OCI-LY7 (cell line): ENCODE data around the gene SYNRG. TPM values are rescaled to one million over a fixed set of nuclear protein-coding genes. Genes with fewer than 3 reads are reported as not detected.

Experiments used
- BruUV-seq: library from RNA; stranded (reverse); fragments of 400-500 nt; replicated peaks from 2 replicates; lab custom pipeline; 2021; lab: Mats Ljungman, UMichigan
- CTCF ChIA-PET: fragments of 300-600 bp; sonication (Branson Sonifier 250); formaldehyde crosslinking; loops from one replicate; lab custom pipeline; 2022; ENCODE audit warnings: antibody characterized with exemption; ENCODE audit not compliant: unreplicated experiment; lab: Charles Lee
- POLR2A ChIA-PET: fragments of 300-600 bp; sonication (Branson Sonifier 250); formaldehyde crosslinking; loops from one replicate; lab custom pipeline; 2022; ENCODE audit warnings: antibody characterized with exemption; lab: Charles Lee
- DNase-seq: peaks from one replicate; pipeline ENCODE4 v3.0.0-alpha.2; 2015; ENCODE audit warnings: low spot score
- H2AFZ ChIP-seq: fragments of 200-600 bp; sonication (generic), shearing (Covaris generic); 2 replicates; pipeline ENCODE4 v1.6.1; 2014; ENCODE audit warnings: mild to moderate bottlenecking, antibody characterized with exemption, low read length, moderate library complexity
- H3K27ac ChIP-seq: fragments of 200-600 bp; sonication (generic); 2 replicates; pipeline ENCODE4 v1.5.1; 2014; ENCODE audit warnings: mixed run types, low read depth, mild to moderate bottlenecking, moderate library complexity, low read length, inconsistent platforms; ENCODE audit not compliant: poor library complexity, severe bottlenecking
- H3K36me3 ChIP-seq: fragments of 200-600 bp; sonication (generic); 2 replicates; pipeline ENCODE4 v1.6.1; 2014; ENCODE audit warnings: mild to moderate bottlenecking, antibody characterized with exemption, low read length, moderate library complexity, mixed read lengths; ENCODE audit not compliant: insufficient read depth
- H3K4me1 ChIP-seq: fragments of 200-600 bp; sonication (generic); 2 replicates; pipeline ENCODE4 v1.5.1; 2014; ENCODE audit warnings: mild to moderate bottlenecking, low read length; ENCODE audit not compliant: insufficient read depth, poor library complexity, severe bottlenecking
- H3K4me2 ChIP-seq: fragments of 200-600 bp; sonication (generic); 2 replicates; pipeline ENCODE4 v1.6.1; 2014; ENCODE audit warnings: mild to moderate bottlenecking, low read length
- H3K4me3 ChIP-seq: fragments of 200-600 bp; sonication (generic); 2 replicates; pipeline ENCODE4 v1.5.1; 2014; ENCODE audit warnings: mild to moderate bottlenecking, low read depth, low read length; ENCODE audit not compliant: poor library complexity, severe bottlenecking
- H3K79me2 ChIP-seq: fragments of 200-600 bp; sonication (generic); 2 replicates; pipeline ENCODE4 v1.6.1; 2016; ENCODE audit warnings: low read depth, mild to moderate bottlenecking, low read length, moderate library complexity, mixed read lengths; ENCODE audit not compliant: insufficient read depth
- H3K9me2 ChIP-seq: fragments of 200-600 bp; sonication (generic); 2 replicates; pipeline ENCODE4 v1.6.1; 2016; ENCODE audit warnings: mild to moderate bottlenecking, low read length, mixed read lengths; ENCODE audit not compliant: insufficient read depth
- H3K9me3 ChIP-seq: fragments of 200-600 bp; sonication (generic); 2 replicates; pipeline ENCODE4 v1.6.1; 2014; ENCODE audit warnings: mild to moderate bottlenecking, mixed run types, low read length, mixed read lengths
- H4K20me1 ChIP-seq: fragments of 200-600 bp; sonication (generic); 2 replicates; pipeline ENCODE4 v1.6.1; 2014; ENCODE audit warnings: mild to moderate bottlenecking, antibody characterized with exemption, low read length, moderate library complexity, mixed read lengths; ENCODE audit not compliant: insufficient read depth
- EZH2phosphoT487 ChIP-seq: fragments of 200-600 bp; sonication (generic); IDR thresholded peaks from 2 replicates; pipeline ENCODE4 v1.6.1; 2018; ENCODE audit warnings: low read depth, borderline replicate concordance, mild to moderate bottlenecking, mixed run types, antibody characterized with exemption, low read length, moderate library complexity, mixed read lengths
- intact Hi-C: fragments of 100-400 bp; cut with micrococcal nuclease; formaldehyde crosslinking; loops from one replicate; pipeline ENCODE4 v1.10.0; 2022; ENCODE audit not compliant: unreplicated experiment
- total RNA-seq, 2 experiments: library from RNA; depleted of rRNA in 1 of 2; stranded (reverse); fragments of >200 nt in 1 of 2; shearing (Covaris generic) in 1 of 2; gene quantifications; 2 replicates each; pipeline ENCODE4 v1.2.3, GENCODE V29; 2014 to 2022
- TF ChIP-seq, protein P1 (sequence below): fragments of 200-600 bp; sonication (generic); conservative IDR thresholded peaks from 2 replicates; pipeline ENCODE4 v1.5.1; 2014; ENCODE audit warnings: mild to moderate bottlenecking, antibody characterized with exemption, low read length, moderate library complexity, mixed read lengths

Gene SYNRG
- total RNA-seq, 2 experiments from 2014 or later, result 39.6 to 132 TPM

- Histone ChIP-seq H3K9me3 (no peaks in the 10 kb centered on the region), H3K36me3 (peaks cover 16% of the 10 kb centered on the region), H3K27ac (no peak overlapping the region), H3K4me2 (no peak overlapping the region), H4K20me1 (no peaks in the 10 kb centered on the region), H3K4me1 (peaks cover 17% of the 10 kb centered on the region), H3K4me3 (no peak overlapping the region), H3K9me2 (no peaks in the 10 kb centered on the region), H3K79me2 (no peaks in the 10 kb centered on the region), H2AFZ (no peak overlapping the region)
- no peak for TF ChIP-seq EZH2phosphoT487
- TF ChIP-seq, protein P1, sequence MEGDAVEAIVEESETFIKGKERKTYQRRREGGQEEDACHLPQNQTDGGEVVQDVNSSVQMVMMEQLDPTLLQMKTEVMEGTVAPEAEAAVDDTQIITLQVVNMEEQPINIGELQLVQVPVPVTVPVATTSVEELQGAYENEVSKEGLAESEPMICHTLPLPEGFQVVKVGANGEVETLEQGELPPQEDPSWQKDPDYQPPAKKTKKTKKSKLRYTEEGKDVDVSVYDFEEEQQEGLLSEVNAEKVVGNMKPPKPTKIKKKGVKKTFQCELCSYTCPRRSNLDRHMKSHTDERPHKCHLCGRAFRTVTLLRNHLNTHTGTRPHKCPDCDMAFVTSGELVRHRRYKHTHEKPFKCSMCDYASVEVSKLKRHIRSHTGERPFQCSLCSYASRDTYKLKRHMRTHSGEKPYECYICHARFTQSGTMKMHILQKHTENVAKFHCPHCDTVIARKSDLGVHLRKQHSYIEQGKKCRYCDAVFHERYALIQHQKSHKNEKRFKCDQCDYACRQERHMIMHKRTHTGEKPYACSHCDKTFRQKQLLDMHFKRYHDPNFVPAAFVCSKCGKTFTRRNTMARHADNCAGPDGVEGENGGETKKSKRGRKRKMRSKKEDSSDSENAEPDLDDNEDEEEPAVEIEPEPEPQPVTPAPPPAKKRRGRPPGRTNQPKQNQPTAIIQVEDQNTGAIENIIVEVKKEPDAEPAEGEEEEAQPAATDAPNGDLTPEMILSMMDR, result no peak
- CTCF ChIA-PET, result no interaction called here
- intact Hi-C loops, result no loop called here
- peak; percentile 11 for DNase-seq
- BruUV-seq, result no TSS peak
- POLR2A ChIA-PET, result interaction anchor here (0.6 to 1.0 kb wide), 3 partner anchors 19 to 347 kb away, joined by 3 read pairs; no protein-coding TSS in a partner anchor
Observed at GRCh38 chr17:37483311-37484039, 125.7 kb downstream of the SYNRG start.

- intact Hi-C loops, result no loop called here
- Histone ChIP-seq H3K9me3 (no peaks in the 10 kb centered on the region), H3K36me3 (peaks cover 39% of the 10 kb centered on the region), H3K79me2 (no peaks in the 10 kb centered on the region), H4K20me1 (no peaks in the 10 kb centered on the region), H3K9me2 (no peaks in the 10 kb centered on the region), H3K4me2 (no peak overlapping the region), H3K4me3 (no peak overlapping the region), H3K4me1 (peaks cover 12% of the 10 kb centered on the region), H3K27ac (no peak overlapping the region), H2AFZ (no peak overlapping the region)
- TF ChIP-seq EZH2phosphoT487, result no peak
- DNase-seq, result no peak
- ChIA-PET CTCF (interaction anchor here (0.6 kb wide), 1 partner anchor 878 kb away, joined by 3 read pairs; no protein-coding TSS in a partner anchor), POLR2A (interaction anchor here (0.6 kb wide), 1 partner anchor 23 kb away, joined by 3 read pairs; no protein-coding TSS in a partner anchor)
- no TSS peak for BruUV-seq
Observed at GRCh38 chr17:37481001-37481665, 128.1 kb downstream of the SYNRG start.

DNA sequence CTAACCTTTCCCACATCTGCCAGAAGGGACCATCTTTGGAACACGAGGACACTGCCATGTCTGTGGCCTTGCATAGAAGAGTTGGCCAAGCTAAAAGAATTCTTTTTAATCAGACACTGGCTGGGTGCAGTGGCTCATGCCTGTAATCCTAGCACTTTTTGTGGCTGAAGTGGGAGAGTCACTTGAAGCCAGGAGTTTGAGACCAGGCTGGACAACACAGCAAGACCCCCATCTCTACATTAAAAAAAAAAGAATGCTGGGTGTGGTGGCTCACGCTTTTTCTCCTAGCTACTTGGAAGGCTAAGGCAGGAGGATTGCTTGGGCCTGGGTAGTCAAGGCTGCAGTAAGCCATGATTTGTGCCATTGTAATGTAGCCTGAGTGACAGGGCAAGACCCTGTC is 128.8 kb downstream of the SYNRG start:
- intact Hi-C loops, result no loop called here
- CTCF ChIA-PET, result no interaction called here
- no peak overlapping the region for H3K4me2 ChIP-seq
- H3K27ac ChIP-seq, result no peak overlapping the region
- H3K9me2 ChIP-seq, result no peaks in the 10 kb centered on the region
- H3K4me1 ChIP-seq, result peaks cover 12% of the 10 kb centered on the region
- no peak overlapping the region for H3K4me3 ChIP-seq
- no peak overlapping the region for H2AFZ ChIP-seq
- BruUV-seq, result no TSS peak
- H3K36me3 ChIP-seq, result peaks cover 46% of the 10 kb centered on the region
- no peaks in the 10 kb centered on the region for H4K20me1 ChIP-seq
- no peak for DNase-seq
- TF ChIP-seq, protein P1, result no peak
- no peak for TF ChIP-seq EZH2phosphoT487
- H3K9me3 ChIP-seq, result no peaks in the 10 kb centered on the region
- POLR2A ChIA-PET, result interaction anchor here (0.6 to 0.7 kb wide), 2 partner anchors 22 to 68 kb away, joined by 3 to 6 read pairs; no protein-coding TSS in a partner anchor
- no peaks in the 10 kb centered on the region for H3K79me2 ChIP-seq
